ENCODE measurements around the gene CES4A.
"Not testable (repeated sequence)": the region's sequence is repeated elsewhere in the genome, so short reads cannot be mapped to it uniquely, and the experiment has no call there.

Gene CES4A

GRCh38 chr16:66956154-66956457 is 32.3 kb upstream of the CES4A start:
- not testable (repeated sequence) for DNase-seq

- DNase-seq, result no peak
Observed at GRCh38 chr16:66958857-66959703, 29.3 kb upstream of the CES4A start.

- DNase-seq, result peak in 1 of 14 donors; percentile 88
Observed at GRCh38 chr16:66959704-66960161, 28.7 kb upstream of the CES4A start.

- no peak for DNase-seq
Observed at GRCh38 chr16:66960270-66960669, 28.1 kb upstream of the CES4A start.

- peak in 5 of 14 donors; percentile 4 to 38 (median 13) for DNase-seq
Observed at GRCh38 chr16:66961065-66961744, 27.2 kb upstream of the CES4A start, which contains the start of gene CES3. CES3 (plus strand) TSS chr16:66961266; CDS start chr16:66961308, 42 bp downstream.

- DNase-seq, result no peak
Observed at GRCh38 chr16:66961914-66962313, 26.5 kb upstream of the CES4A start.

- DNase-seq, result no peak
Observed at GRCh38 chr16:66964049-66964448, 24.3 kb upstream of the CES4A start.

- DNase-seq, result peak in 1 of 14 donors; percentile 63
Observed at GRCh38 chr16:66968847-66969246, 19.5 kb upstream of the CES4A start.

GRCh38 chr16:66970775-66971720 is 17.3 kb upstream of the CES4A start:
- DNase-seq, result no peak

GRCh38 chr16:66972983-66973382 is 15.4 kb upstream of the CES4A start:
- no peak for DNase-seq

- no peak for DNase-seq
Observed at GRCh38 chr16:66973716-66974115, 14.7 kb upstream of the CES4A start.

- DNase-seq, result not testable (repeated sequence)
Observed at GRCh38 chr16:66974156-66974931, 14.0 kb upstream of the CES4A start.

GRCh38 chr16:66974932-66975246 is 13.5 kb upstream of the CES4A start:
- DNase-seq, result not testable (repeated sequence)

GRCh38 chr16:66975302-66975893 is 13.0 kb upstream of the CES4A start:
- no peak for DNase-seq

GRCh38 chr16:66976746-66977145 is 11.6 kb upstream of the CES4A start:
- DNase-seq, result no peak

GRCh38 chr16:66977341-66978113 is 10.9 kb upstream of the CES4A start:
- DNase-seq, result peak in 13 of 14 donors; percentile 29 to 91 (median 73)

GRCh38 chr16:66979011-66979717 is 9.2 kb upstream of the CES4A start:
- DNase-seq, result peak in 1 of 14 donors; percentile 56

GRCh38 chr16:66983033-66983432 is 5.4 kb upstream of the CES4A start:
- no peak for DNase-seq

GRCh38 chr16:66984892-66985311 is 3.5 kb upstream of the CES4A start:
- no peak for DNase-seq

- DNase-seq, result no peak
Observed at GRCh38 chr16:66986559-66986958, 1.8 kb upstream of the CES4A start.
